OCI-M2 (cell line): ENCODE data around the gene MTMR12.

Source experiments
- DNase-seq: peaks from one replicate; lab custom pipeline; 2025; ENCODE audit not compliant: unreplicated experiment; lab: John Stamatoyannopoulos, UW

The MTMR12 gene, protein sequence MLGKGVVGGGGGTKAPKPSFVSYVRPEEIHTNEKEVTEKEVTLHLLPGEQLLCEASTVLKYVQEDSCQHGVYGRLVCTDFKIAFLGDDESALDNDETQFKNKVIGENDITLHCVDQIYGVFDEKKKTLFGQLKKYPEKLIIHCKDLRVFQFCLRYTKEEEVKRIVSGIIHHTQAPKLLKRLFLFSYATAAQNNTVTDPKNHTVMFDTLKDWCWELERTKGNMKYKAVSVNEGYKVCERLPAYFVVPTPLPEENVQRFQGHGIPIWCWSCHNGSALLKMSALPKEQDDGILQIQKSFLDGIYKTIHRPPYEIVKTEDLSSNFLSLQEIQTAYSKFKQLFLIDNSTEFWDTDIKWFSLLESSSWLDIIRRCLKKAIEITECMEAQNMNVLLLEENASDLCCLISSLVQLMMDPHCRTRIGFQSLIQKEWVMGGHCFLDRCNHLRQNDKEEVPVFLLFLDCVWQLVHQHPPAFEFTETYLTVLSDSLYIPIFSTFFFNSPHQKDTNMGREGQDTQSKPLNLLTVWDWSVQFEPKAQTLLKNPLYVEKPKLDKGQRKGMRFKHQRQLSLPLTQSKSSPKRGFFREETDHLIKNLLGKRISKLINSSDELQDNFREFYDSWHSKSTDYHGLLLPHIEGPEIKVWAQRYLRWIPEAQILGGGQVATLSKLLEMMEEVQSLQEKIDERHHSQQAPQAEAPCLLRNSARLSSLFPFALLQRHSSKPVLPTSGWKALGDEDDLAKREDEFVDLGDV

DNA sequence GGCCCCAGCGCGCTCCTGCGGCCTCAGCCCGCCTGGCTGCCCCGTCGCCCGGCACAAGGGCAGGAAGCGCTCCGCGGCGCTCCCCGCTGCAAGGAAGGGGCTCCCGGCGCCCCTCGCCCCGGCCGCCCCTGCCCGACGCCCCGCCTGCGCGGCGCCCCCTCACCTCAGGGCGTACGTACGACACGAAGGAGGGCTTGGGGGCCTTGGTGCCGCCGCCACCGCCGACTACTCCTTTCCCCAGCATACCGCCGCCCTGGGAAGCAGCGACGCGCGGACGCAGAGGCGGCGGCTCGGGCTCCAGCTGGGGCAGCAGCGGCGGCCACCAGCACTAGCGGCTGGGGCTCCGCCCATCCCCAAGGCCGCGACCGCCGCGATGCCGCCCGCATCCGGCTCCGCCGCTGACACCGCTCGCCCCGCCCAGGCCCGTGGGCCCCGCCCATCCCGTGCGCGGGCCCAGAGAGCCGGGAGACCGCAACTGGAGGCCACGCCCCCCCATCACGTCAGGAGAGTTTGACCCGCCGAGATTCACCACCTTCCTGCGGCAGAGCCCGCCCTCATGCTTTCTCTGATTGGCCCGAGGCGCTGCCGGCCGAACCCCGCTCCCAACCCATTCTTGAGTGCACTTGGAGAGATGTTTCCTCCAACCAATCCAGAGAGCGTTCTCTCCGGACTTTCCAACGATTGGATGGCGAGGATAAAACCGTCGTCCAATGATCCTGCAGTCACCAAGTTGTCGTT lies at the start of gene MTMR12:
Gene MTMR12, minus strand, starts transcription at position 345 of the 738 bp plus-strand sequence. Its CDS starts 101 bp downstream, at position 244.
- peak; percentile 74 for DNase-seq

DNA sequence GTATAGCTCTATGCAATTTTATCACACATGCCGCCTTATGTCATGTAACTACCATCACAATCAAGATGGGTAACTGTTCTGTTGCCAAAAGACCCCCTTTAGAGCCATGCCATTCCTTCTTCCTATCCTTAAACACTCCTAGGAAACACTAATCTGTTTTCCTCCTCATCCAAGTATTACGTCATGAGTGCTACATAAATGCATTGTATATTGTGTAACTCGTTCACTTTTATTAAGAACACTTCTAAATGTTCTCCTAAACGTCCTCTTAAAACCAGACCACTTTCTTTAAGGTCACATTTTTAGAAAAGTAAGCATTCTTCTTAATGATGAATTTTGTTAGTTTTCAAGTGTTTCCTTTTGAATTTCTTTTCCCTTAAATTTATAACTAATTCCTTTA lies 49.8 kb upstream of the MTMR12 start:
- DNase-seq = no peak

DNA sequence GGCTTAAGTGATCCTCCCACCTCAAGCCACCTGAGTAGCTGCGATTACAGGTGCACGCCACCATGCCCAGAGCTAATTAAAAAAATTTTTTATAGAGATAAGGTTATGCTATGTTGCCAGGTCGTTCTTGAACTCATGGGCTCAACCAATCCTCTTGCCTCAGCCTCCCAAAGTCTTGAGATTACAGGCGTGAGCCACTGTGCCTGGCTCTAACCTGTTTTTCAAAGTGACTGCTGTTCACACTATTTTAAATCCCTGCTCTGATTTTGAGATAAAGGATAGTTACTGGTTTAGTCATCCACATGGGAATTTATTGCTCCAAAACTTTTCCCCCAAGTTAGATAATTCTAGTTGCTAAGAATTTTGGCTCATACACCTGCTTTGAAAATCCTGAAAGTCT lies 48.2 kb upstream of the MTMR12 start:
- no peak for DNase-seq

DNA sequence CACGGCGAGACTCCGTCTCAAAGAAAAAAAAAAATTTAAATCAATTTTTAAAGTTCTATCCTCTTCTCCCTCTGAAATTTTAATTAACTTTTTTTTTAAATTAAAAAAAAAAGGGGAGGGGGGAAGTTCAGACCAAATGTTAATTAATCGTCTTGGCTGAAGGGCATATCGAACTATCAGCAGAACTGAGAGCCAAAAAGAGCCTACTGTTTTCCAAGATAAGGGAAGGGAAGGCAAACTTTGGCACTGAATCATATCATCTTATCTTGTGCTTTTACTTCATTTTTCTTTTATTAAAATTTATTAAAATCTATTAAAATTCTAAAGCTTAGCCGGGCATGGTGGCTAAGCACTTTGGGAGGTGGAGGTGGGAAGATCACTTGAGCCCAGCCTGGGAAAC lies 45.9 kb upstream of the MTMR12 start:
- DNase-seq = no peak

DNA sequence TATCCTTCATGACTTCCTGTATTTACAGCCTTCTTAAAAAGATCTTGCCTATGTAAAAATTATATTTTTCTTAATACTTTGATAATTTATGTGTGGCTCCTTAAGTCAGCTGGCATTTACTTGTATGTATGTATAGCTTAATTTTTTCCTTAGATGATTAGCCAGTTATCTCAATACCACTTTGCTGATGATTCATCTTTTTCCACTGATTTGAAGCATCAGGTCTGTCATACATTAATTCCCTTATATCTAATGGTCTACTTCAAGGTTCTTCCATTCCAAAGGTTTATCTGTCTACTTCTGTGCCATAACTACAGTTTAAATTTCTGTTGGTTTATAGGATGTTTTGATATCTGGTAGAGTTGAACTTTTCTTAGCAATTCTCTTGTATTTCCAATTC lies 44.9 kb upstream of the MTMR12 start:
- DNase-seq = no peak

DNA sequence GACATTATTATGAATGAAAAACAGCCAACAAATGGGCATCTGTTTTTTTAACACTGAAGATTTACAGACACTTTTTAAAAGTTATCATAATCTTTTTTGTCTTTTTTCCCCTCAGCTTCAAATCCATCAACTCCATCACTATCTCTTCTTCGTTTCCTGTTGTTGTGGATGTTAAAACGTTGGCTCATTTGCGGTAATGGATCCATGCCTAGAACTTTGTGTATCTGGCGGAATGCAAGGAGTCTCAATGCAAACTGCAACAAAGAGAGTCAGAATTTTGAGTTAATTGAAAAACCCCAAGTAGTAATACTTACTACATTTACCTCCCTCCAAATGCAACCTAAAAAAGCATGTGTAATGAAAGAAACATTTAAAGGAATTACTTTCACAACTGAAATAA lies 42.9 kb upstream of the MTMR12 start:
- no peak for DNase-seq

DNA sequence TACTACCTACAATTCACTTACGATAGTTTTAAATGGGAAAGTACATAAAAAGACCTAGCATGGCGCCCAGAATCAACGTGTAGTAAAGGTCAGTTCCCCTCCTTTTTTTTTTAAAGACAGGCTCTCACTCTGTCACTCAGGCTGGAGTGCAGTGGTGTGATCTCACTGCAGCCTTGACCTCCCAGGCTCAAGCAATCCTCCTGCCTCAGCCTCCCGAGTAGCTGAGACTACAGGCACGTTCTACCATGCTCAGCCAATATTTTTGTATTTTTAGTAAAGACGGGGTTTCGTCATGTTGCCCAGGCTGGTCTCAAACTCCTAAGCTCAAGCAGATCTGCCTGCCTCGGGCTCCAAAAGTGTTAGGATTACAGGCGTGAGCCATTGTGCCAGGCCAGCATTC lies 40.7 kb upstream of the MTMR12 start:
- DNase-seq = no peak

DNA sequence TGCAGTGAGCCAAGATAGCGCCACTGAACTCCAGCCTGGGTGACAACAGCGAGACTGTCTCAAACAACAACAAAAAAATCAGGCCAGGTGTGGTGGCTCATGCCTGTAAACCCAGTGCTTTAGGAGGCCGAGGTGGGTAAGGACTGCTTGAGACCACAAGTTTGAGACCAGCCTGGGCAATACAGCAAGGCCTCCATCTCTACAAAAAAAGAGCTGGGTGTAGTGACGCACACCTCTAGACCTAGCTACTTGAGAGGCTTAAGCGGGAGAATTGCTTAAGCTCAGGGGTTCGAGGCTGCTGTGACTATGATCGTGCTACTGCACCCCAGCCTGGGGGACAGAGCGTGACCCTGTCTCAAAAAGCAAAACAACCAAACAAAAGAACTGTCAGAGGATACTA lies 39.9 kb upstream of the MTMR12 start:
- DNase-seq = no peak

DNA sequence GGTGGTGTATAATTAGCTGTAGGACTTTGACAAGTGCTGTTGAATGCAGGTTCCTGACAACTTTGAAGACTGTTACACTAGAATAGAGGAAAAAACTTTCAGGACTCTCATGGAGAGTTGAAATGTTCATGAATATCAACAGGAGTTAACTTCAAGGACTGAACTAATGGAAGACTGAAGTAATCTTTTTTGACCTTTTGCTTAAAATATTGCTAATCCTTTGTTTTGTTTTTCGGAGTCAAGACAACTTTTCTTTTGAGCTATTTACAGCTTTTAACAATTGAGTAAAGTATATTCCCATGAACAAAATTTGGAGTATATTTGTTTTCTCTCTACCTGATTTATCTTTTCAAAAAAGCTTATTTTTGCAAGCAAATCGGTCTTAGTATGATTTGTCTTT lies 34.1 kb upstream of the MTMR12 start:
- no peak for DNase-seq

DNA sequence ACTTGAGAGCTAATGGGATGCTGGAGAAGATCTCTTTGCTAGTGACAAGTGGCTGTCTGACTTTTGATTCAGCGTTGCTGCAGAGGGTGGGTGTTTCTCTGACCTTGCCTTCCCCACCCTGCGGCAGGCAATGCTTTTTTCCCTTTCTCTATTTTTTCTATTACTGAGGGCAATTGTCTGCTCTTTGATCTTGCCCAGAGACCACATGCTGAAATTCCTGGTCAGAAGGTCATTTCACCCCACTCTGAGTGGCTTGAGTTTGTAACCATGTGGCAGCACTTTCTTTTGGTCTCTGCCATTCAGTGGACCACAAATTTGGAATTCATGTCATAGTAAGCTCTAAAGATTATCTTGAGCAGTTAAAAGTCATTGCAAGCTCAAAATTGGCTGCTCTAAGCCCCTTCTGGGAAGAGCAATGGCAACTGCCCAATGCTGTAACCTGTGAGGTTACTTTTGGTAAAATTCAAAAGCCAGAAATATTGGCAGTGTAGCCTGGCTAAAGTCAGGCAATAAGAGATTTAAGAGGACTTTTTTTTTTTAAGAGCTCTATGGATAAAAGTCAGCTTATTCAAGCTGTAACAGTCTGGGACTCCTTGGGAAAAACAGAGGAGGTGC lies 30.4 kb upstream of the MTMR12 start:
- DNase-seq = no peak

DNA sequence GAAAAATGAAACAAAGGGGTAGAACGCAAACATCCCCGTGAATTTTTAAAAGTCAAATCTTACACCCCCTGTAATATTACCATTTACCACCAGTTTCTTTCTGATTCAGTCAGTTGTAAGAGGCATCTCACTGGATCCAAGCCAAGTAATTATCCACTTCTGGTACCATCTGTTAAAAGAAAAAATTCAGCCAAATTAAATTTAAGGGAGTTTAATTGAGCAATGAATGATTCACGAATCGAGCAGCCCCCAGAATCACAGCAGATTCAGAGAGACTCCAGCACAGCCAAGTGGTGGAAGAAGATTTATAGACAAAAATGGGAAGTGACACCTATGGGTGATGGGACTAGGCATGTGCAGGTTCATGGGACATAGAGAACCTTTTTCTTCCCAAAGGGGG lies 29.9 kb upstream of the MTMR12 start:
- DNase-seq = no peak

DNA sequence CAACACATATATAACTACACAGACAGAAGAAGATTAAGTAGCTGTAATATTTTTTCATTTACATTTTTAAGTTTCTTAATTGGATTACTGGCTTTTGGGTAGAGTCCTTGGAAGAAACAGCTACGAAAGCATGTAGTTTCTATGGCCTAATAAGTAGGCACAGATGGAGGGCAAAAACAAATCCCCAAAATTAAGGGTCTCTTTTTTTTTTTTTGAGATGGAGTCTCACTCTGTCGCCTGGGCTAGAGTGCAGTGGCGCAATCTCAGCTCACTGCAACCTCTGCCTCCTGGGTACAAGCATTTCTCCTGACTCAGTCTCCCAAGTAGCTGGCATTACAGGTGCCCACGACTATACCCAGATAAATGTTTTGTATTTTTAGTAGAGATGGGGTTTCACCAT lies 27.1 kb upstream of the MTMR12 start:
- DNase-seq = no peak

DNA sequence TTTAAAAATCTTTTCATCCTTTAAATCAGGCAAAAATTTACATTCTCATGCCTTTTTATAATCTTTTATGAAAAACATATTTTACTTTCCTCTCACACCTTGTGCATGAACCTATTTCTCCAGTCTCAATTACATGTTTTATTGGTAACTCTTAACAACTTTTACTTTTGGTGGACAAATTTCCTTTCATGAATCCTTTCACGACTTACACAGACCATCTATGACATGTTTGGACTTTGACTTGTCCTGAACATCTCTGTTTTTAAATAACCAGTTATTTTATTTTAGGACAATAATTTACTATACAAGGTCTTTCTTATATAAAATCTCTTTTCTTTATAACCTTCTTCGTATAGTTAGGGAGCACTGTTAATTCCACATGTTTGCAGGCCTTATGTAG lies 26.5 kb upstream of the MTMR12 start:
- no peak for DNase-seq

DNA sequence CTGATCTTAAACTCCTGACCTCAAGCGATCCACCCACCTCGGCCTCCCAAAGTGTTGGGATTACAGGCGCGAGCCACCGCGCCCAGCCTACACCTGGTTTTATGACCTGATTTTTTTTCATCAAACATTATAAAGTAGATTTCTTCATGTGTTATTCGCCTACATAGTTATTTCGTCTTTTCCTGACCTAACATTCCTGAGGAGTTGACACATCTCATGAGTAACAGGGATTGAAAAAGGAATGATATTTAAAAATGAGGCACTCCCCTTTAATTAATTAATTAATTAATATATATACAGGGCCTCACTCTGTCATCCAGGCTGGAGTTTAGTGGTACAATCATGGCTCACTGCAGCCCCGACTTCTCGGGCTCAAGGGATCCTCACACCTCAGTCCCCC lies 20.2 kb upstream of the MTMR12 start:
- DNase-seq = no peak

DNA sequence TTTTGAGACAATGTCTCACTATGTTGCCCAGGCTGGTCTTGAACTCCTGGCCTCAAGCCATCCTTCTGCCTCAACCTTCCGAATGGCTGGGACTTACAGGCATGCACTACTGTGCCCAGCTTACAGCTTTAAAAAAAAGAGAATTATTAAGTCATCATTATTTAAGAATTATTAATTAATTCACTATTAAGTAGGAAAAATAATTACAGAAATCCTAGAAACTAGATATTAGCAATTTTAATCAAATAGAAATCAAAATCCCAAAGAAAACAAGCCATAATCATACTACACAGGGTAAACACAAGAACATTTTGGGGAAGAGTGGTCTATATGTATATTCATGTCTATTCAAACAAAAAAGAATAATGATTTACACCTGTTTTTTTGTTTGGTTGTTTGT lies 19.6 kb upstream of the MTMR12 start:
- no peak for DNase-seq

DNA sequence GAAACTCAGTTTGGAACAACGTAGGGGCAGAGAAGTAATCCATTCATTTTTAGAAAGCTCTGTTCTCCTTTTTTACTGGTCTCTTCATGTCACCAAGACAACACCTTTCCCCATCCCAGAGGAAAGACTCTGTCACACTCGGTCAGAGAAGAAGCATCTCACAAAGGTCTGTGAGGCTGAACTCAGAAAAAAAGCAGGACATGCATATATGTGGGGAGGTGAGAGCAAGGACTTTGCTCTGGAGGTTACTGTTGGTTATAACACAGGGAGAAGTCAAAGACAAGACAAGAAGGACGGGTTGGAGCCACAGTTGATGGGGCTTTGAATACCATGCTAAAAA lies 19.2 kb upstream of the MTMR12 start:
- no peak for DNase-seq

DNA sequence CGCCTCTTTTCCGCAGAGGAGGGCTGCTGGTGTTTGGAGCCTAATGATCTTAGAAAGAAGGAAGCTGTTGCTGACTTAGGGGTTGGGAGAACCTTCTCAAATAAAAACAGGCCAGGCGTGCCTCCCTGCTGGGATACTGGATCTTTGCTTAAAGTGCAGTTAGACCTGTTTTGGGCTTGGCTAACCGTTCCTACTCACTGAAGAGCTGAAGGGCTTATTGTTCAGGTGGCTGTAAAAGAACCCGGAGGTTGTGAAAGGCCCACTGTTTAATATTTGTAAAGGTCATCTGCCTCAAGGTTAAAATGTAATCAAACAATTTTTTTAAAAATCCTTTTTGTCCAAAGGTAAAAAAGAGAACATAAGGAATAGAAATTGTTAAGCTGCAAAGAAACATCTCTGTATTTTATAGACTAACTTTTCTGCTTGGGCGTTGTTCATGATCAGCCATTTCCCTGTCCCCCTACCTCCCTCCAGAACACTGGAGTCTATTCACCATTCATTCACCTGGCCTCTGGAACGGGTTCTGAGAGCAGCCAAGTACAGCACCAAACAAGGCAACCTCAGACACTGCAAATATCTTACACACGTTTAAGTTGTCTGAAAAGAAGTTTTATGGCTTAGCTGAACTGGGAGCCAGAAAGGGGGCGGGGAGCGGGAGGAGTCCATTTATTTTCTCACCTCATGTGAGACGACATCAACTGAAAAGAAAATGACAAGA lies 18.6 kb upstream of the MTMR12 start:
- no peak for DNase-seq

DNA sequence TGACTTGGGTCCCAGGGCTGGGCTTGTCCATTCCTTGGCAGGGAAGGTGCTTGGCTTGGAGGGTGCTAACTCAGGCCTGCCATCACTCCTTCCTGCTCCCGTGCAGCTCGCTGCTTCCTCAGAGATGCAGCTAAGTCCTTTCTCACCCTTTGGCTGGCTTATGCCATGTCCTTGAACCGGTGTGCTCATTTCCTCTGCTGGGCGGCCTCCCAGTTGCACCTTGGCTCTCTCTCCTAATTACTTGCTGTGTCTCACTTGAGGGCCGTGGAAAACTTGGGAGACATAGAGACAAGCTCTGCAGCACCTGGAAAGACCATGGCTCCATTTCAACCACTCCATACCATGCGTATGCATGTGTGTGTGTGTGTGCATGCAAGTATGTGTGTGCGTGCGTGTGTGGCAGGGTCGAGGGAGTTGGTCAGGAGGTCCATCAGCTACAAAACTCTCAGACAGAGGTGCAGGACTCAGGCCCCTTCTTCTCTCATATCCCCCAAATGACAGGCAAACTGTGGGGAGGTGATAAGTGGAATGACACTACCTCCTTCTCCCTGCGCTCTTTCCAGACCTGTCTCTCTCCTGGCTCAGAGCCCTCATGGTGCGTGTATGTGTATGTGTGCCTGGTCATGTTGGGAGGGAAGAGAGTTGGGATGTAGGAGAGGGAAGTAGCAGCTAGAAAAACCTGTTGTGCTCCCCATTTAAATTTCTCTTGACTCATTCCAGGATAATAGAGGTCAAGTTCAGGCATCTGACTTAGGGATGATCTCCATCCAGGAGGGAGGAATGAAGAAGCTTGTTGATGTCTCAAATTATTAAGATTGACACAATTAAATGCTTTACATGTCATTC lies 17.6 kb upstream of the MTMR12 start:
- no peak for DNase-seq

DNA sequence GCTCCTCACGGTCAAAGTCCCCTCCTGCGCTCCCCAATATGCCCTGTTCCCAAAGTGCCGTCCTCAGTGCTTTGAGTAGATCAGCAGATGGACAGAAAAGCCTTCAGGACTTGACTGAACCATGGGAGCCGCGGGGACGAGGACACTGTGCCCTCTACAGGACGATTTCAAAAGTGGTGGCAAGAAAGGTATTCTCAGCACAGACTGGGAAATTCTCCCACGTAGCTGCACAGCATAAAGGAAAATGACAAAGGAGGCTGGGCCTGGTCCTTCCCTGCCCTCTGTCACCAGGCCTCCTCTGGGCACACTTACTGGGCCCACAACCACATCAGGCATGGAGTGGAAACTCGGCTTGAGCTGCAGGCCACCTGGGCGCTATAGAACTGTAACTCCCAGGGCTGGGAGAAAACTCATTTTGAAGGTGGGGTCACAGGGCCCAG lies 16.7 kb upstream of the MTMR12 start:
- no peak for DNase-seq

DNA sequence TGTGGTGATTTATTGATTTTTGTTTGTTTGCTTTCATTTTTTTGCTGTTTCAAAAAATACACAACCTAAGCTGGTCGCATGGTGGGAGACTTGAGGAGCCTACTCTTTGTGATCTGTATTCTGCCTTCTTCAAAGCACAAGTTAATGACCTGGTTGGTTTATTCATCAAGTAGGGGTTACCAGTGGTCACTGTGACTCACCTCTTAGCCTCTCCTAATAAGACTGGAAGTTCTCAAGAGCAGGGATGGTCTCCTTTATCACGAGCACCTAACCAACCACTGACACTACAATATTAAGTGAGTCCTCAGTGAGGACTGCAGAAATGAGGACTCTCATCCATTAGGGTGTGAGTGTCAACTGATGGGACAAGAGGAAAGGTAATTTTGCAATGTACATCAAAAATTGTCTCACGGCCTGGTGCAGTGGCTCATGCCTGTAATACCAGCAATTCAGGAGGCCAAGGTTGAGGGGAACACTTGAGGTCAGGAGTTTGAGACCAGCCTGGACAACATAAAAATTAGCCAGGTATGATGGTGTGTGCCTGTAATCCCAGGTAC lies 13.6 kb upstream of the MTMR12 start:
- no peak for DNase-seq
